ENCODE data around the gene PRKCD. TPM values are rescaled to one million over a fixed set of nuclear protein-coding genes. Genes with fewer than 3 reads are reported as not detected.

Gene PRKCD
- total and polyA plus RNA-seq, 11 donors: 5.3 to 44.5 (median 11.6) TPM

DNA sequence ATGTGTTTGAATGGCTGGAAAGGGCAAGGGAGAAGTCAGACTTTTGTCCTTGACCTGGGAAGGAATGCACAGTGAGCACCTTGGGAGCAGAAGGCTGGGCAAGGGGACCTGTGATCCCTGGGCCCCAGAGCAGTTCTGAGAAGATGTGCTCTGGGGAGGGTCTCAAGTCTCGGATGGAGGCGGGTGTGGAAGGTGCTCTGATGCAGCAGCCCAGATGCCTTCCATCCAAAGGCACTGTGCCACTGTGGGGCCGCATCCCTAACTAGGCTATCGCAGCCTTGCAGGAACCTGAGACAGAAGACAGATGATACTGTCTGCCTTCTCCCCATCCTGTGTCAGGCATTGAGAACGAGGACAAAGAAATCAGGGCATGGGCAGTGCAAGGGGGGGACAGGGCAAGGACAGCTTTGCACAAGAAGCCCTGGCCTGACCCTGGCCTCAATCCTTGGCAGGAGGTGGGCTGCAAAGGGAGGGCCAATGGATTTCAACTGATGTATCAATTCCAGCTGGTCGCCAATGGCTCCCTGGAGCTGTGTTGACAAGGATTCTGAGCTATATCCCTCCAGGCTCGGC, 14.6 kb upstream of the PRKCD start:
- H3K27me3 ChIP-seq: no peaks in the 10 kb centered on the region
- intact Hi-C loops (cut with DNase I): no loop called here
- H3K4me3 ChIP-seq: no peak overlapping the region
- DNase-seq: peak in 1 of 5 donors; percentile 11
- TF ChIP-seq POLR2A (IDR thresholded peaks at IDR 0.05): no peak
- TF ChIP-seq, protein P1, sequence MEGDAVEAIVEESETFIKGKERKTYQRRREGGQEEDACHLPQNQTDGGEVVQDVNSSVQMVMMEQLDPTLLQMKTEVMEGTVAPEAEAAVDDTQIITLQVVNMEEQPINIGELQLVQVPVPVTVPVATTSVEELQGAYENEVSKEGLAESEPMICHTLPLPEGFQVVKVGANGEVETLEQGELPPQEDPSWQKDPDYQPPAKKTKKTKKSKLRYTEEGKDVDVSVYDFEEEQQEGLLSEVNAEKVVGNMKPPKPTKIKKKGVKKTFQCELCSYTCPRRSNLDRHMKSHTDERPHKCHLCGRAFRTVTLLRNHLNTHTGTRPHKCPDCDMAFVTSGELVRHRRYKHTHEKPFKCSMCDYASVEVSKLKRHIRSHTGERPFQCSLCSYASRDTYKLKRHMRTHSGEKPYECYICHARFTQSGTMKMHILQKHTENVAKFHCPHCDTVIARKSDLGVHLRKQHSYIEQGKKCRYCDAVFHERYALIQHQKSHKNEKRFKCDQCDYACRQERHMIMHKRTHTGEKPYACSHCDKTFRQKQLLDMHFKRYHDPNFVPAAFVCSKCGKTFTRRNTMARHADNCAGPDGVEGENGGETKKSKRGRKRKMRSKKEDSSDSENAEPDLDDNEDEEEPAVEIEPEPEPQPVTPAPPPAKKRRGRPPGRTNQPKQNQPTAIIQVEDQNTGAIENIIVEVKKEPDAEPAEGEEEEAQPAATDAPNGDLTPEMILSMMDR (IDR thresholded peaks at IDR 0.05): no peak
- WGBS, 4 donors: 83 to 93% (median 88%) methylated on average over 7 of the region's 7 CpGs
- H3K27ac ChIP-seq: no peak overlapping the region
- ATAC-seq: no peak
- no peaks in the 10 kb centered on the region for H3K9me3 ChIP-seq
- H3K36me3 ChIP-seq: no peaks in the 10 kb centered on the region
- H3K4me1 ChIP-seq: peaks cover 0 to 54% (median 0%) of the 10 kb centered on the region in 12 donors

DNA sequence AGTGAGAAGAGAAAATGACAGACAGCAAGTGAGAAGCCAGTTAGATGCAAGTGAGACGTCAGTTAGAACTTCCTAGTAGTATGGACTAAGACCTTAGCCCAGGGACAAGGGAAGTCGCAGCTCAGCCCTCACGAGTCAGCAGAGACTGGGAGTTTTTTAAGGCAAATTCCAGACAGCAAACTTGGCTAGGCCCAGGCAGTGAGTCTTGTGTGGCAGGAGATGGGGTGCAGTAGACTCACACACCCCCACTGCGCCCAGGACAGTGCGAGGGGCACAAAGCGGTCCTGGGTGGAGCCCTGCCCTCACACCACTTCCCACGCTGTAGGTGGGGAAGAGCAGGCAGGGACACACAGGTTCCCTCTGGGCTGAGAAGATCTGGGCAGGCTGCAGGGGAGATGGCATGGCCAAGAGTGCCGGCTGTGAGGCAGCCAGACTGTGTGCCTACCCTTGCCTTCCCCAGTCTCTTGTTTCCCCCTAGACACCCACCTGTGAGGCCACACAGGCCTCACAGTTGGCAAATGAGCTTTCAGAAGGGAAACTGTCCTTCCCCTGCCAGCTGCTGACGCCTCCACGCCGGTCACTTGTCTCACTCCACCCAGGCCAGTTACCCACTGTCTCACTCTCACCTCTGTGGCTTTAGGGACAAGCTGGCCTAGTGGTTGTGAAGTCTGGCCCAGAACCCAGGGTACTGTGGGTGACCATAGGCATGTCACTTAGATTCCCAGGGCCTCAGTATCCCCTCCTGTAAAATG, 13.7 kb upstream of the PRKCD start:
- DNase-seq: peak in 1 of 5 donors; percentile 32
- no peak for ATAC-seq
- H3K4me3 ChIP-seq: no peak overlapping the region
- intact Hi-C loops (cut with DNase I): no loop called here
- H3K36me3 ChIP-seq: no peaks in the 10 kb centered on the region
- H3K9me3 ChIP-seq: no peaks in the 10 kb centered on the region
- WGBS, 4 donors: 85 to 91% (median 88%) methylated on average over 11 of the region's 11 CpGs
- peaks cover 0 to 46% (median 0%) of the 10 kb centered on the region in 12 donors for H3K4me1 ChIP-seq
- H3K27ac ChIP-seq: peak overlapping the region in 1 of 12 donors; percentile 70
- TF ChIP-seq, protein P1 (IDR thresholded peaks at IDR 0.05): no peak
- TF ChIP-seq POLR2A (IDR thresholded peaks at IDR 0.05): no peak
- no peaks in the 10 kb centered on the region for H3K27me3 ChIP-seq

DNA sequence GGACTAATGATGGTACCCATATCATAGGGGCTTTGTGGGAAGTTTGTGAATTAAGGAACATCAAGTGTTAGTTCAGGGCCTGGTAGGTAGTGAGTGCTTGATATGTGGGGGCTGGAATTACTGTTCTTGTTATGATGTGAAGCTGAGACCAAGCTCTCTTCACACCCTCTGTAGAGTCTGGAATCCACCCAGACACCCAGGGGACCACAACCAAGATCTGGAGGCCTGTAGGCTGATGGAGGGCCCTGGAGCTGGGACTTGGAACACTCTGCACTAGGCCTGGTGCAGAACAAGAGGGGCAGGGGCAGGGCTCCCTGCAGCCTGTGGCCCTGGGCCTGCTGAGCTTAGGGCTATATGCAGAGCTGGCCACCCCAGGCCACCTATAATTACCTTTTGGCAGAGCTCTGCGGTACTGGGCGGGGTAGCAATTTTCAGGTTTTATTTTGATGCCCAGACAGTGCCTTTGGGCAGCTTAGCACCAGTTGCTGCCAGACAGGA, 13.1 kb upstream of the PRKCD start:
- intact Hi-C loops (cut with DNase I): no loop called here
- no peaks in the 10 kb centered on the region for H3K36me3 ChIP-seq
- H3K4me3 ChIP-seq: no peak overlapping the region
- ATAC-seq: no peak
- no peaks in the 10 kb centered on the region for H3K9me3 ChIP-seq
- no peaks in the 10 kb centered on the region for H3K27me3 ChIP-seq
- TF ChIP-seq, protein P1 (IDR thresholded peaks at IDR 0.05): no peak
- TF ChIP-seq POLR2A (IDR thresholded peaks at IDR 0.05): no peak
- no peak overlapping the region for H3K27ac ChIP-seq
- H3K4me1 ChIP-seq: peaks cover 0 to 40% (median 0%) of the 10 kb centered on the region in 12 donors
- 94 to 100% (median 98%) methylated on average over 2 of the region's 2 CpGs for WGBS, 4 donors
- DNase-seq: peak in 2 of 5 donors; percentile 1 to 16

DNA sequence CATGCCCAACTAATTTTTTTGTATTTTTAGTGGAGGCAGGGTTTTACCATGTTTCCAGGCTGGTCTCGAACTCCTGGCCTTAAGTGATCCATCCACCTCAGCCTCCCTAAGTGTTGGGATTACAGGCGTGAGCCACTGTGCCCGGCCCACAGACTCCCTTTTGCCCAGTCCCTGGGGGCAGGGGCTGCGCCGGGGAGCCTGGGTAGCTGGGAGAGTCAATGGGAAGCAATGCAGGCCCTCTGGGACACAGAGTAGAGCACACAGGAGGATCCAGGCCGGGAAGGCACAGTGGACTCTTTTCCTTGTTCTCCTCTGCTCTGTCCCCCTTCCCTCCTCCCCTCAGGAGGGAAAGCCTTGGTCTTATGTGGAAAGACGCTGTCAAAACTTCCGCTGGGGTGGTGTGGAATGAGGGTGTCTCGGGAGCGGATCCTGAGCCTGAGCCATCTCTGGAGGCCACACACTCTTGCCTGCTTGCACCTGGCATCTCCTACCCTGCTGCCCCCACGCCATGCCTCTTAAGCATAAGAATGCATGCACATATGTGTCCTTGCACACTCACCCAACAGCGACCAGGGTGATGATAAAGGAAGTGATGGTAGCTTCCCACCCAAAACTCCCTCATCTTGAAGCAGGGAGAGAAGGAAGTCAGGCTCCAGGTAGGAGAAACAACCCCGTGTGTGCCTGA, 11.9 kb upstream of the PRKCD start:
- no peak overlapping the region for H3K27ac ChIP-seq
- intact Hi-C loops (cut with DNase I): no loop called here
- TF ChIP-seq POLR2A (IDR thresholded peaks at IDR 0.05): no peak
- TF ChIP-seq, protein P1 (IDR thresholded peaks at IDR 0.05): no peak
- no peaks in the 10 kb centered on the region for H3K36me3 ChIP-seq
- H3K9me3 ChIP-seq: no peaks in the 10 kb centered on the region
- WGBS, 4 donors: 78 to 90% (median 87%) methylated on average over 13 of the region's 13 CpGs
- H3K4me1 ChIP-seq: peaks cover 0 to 30% (median 0%) of the 10 kb centered on the region in 12 donors
- ATAC-seq (no peak), DNase-seq (peak in 2 of 5 donors; percentile 14 to 21)
- H3K4me3 ChIP-seq: no peak overlapping the region
- H3K27me3 ChIP-seq: no peaks in the 10 kb centered on the region
